ENCODE measurements around the gene ELOVL2. TPM values are rescaled to one million over a fixed set of nuclear protein-coding genes. Genes with fewer than 3 reads are reported as not detected.
A peak's percentile ranks its signal among the peaks of the same experiment; 100 is the strongest.

The ELOVL2 gene
- total and polyA plus RNA-seq, 2 experiments from 2014 or later: 0.06 TPM; not detected in 1

DNA sequence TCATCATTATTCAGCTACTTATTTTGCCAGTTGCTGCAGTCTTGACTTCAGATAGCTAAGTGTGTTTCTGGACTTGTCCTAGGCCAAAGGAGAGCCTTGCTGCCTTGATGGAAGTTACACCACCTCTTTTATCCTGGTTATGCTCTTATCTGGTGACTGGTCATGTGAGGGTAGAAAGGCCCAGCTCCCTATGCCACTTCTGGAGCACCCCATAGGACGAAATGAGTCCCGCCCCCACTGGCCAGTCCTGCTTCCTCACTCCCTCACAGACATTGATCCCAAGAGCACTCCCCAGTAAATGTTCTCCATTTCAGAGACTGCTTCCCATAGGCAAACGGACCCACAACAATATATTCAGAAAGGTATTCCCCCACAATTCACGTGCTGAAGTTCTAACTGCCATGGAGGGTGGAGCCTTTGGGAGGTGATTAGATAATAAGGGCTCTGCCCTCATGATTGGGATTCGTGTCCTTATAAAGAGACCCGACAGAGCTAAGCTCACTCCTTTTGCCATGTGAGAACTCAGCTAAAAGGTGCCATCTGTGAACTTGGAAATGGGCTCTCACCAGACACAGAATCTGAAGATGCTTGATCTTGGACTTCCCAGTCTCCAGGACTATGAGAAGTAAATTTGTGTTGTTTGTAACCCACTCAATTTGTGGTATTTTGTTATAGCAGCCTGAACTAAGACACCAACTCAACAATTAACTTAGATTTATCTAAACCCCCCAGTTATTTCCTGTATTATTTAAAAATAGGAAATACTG, 21.5 kb upstream of the ELOVL2 start:
- no peak for DNase-seq (ENCODE audit: low read depth in 1 of 2, low spot score in 1 of 2)
- H3K4me3 ChIP-seq: no peak overlapping the region
- H3K27me3 ChIP-seq: no peaks in the 10 kb centered on the region
- H3K9me3 ChIP-seq (ENCODE audit: low read depth): no peaks in the 10 kb centered on the region
- H3K4me1 ChIP-seq (ENCODE audit: low read depth): no peaks in the 10 kb centered on the region
- H3K27ac ChIP-seq: no peak overlapping the region
- no peaks in the 10 kb centered on the region for H3K36me3 ChIP-seq
- TF ChIP-seq, protein P1, sequence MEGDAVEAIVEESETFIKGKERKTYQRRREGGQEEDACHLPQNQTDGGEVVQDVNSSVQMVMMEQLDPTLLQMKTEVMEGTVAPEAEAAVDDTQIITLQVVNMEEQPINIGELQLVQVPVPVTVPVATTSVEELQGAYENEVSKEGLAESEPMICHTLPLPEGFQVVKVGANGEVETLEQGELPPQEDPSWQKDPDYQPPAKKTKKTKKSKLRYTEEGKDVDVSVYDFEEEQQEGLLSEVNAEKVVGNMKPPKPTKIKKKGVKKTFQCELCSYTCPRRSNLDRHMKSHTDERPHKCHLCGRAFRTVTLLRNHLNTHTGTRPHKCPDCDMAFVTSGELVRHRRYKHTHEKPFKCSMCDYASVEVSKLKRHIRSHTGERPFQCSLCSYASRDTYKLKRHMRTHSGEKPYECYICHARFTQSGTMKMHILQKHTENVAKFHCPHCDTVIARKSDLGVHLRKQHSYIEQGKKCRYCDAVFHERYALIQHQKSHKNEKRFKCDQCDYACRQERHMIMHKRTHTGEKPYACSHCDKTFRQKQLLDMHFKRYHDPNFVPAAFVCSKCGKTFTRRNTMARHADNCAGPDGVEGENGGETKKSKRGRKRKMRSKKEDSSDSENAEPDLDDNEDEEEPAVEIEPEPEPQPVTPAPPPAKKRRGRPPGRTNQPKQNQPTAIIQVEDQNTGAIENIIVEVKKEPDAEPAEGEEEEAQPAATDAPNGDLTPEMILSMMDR (IDR thresholded peaks at IDR 0.05; ENCODE audit: low read depth, low read length): no peak

DNA sequence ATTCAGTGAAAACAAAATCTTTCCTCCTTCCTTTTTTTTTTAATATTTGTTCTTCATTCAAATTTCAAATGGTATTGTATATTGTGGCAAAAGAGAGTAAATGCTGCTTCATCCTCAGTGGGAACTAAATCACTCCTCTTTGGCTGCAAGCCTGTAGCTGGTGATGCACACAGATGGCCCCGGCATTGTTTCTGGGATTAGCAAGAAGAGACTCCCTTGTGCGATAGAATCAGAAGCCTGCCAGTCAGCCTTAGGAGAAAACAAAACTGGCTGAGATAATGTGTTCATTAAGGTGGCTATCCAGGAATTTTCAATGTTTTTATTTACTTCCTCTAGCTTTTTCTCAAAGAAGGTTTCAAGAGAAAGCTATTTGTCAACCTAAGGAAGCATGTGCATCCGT, 20.7 kb upstream of the ELOVL2 start:
- no peak for DNase-seq (ENCODE audit: low read depth in 1 of 2, low spot score in 1 of 2)
- Histone ChIP-seq H3K27ac (no peak overlapping the region), H3K36me3 (no peaks in the 10 kb centered on the region), H3K4me3 (no peak overlapping the region), H3K27me3 (no peaks in the 10 kb centered on the region), H3K9me3 (ENCODE audit: low read depth) (no peaks in the 10 kb centered on the region), H3K4me1 (ENCODE audit: low read depth) (no peaks in the 10 kb centered on the region)
- TF ChIP-seq, protein P1 (IDR thresholded peaks at IDR 0.05; ENCODE audit: low read depth, low read length): no peak

DNA sequence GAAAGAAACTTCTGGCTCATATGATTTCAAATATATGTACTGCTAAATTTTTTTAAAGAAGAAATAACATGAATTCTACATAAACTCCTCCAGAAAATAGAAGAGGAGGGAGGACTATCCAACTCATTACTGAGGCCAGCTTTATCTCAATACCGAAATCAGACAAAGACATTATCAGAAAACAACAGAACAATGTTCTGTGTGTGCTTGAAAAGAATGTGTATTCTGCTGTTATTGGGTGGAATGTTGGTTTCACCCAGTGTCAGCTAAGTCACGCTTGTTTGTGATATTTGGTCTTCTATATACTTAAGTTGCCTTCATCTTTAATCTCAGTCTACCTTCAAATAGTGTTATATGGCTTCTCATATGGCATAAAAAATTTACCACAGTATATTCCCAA, 18.6 kb upstream of the ELOVL2 start:
- H3K36me3 ChIP-seq: no peaks in the 10 kb centered on the region
- H3K4me3 ChIP-seq: no peak overlapping the region
- H3K27me3 ChIP-seq: no peaks in the 10 kb centered on the region
- DNase-seq (ENCODE audit: low read depth in 1 of 2, low spot score in 1 of 2): no peak
- TF ChIP-seq, protein P1 (IDR thresholded peaks at IDR 0.05; ENCODE audit: low read depth, low read length): no peak
- no peak overlapping the region for H3K27ac ChIP-seq
- no peaks in the 10 kb centered on the region for H3K9me3 ChIP-seq (ENCODE audit: low read depth)
- no peaks in the 10 kb centered on the region for H3K4me1 ChIP-seq (ENCODE audit: low read depth)

DNA sequence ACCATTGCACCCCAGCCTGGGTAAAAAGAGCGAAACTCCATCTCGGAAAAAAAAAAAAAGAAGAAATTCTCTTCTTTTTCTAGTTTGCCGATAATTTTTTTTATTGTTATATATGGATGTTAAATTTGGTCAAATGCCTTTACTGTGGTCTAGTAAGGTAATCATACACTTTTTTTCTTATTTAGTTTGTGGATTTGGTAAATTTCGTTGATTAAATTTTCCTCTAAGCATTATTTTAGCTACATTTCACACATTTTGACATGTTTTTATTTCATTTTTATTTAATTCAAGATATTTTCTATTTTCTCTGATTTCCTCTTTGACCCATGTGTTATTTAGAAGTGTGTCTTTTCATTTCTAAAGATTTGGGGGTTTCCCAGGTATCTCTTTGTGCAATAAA, 18.0 kb upstream of the ELOVL2 start:
- no peaks in the 10 kb centered on the region for H3K36me3 ChIP-seq
- no peak overlapping the region for H3K4me3 ChIP-seq
- TF ChIP-seq, protein P1 (IDR thresholded peaks at IDR 0.05; ENCODE audit: low read depth, low read length): no peak
- DNase-seq (ENCODE audit: low read depth in 1 of 2, low spot score in 1 of 2): no peak
- H3K9me3 ChIP-seq (ENCODE audit: low read depth): no peaks in the 10 kb centered on the region
- no peak overlapping the region for H3K27ac ChIP-seq
- no peaks in the 10 kb centered on the region for H3K27me3 ChIP-seq
- no peaks in the 10 kb centered on the region for H3K4me1 ChIP-seq (ENCODE audit: low read depth)

DNA sequence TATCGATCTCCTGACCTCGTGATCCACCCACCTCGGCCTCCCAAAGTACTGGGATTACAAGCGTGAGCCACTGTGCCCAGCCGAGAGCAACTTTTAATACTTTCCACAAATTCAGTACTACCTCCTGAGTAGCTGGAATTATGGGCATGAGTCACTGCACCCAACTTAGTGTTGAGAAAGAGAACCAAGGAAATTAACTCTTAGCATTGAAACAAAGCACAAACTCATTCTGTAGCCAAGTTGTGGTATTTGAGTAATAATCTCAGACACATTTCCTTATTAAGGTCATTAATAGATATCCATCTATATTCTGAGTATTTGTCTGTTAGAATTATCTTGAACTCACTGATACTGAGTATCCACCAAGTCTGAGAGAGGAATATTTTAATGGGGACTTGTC, 14.3 kb upstream of the ELOVL2 start:
- H3K4me1 ChIP-seq (ENCODE audit: low read depth): no peaks in the 10 kb centered on the region
- TF ChIP-seq, protein P1 (IDR thresholded peaks at IDR 0.05; ENCODE audit: low read depth, low read length): no peak
- DNase-seq (ENCODE audit: low read depth in 1 of 2, low spot score in 1 of 2): peak in 1 of 2 donors; percentile 69
- H3K27me3 ChIP-seq: no peaks in the 10 kb centered on the region
- H3K36me3 ChIP-seq: no peaks in the 10 kb centered on the region
- no peak overlapping the region for H3K27ac ChIP-seq
- H3K4me3 ChIP-seq: no peak overlapping the region
- H3K9me3 ChIP-seq (ENCODE audit: low read depth): no peaks in the 10 kb centered on the region

Measured in cardiac muscle cell (in vitro differentiated cells and primary cell).